ENCODE data around the gene CLK1. TPM values are rescaled to one million over a fixed set of nuclear protein-coding genes. Genes with fewer than 3 reads are reported as not detected.
"Not testable (repeated sequence)": the region's sequence is repeated elsewhere in the genome, so short reads cannot be mapped to it uniquely, and the experiment has no call there.

The CLK1 gene
- polyA plus RNA-seq, 4 donors, result 242 to 304 (median 282) TPM

GRCh38 chr2:200852605-200853004, 11.9 kb downstream of the CLK1 start:
- no peak for DNase-seq (ENCODE audit: low read depth in 4 of 4, low spot score in 3 of 4)

- DNase-seq (ENCODE audit: low read depth in 4 of 4, low spot score in 3 of 4), result no peak
Observed at GRCh38 chr2:200851398-200852248, 12.8 kb downstream of the CLK1 start.

GRCh38 chr2:200850512-200851256, 13.8 kb downstream of the CLK1 start:
- no peak for DNase-seq (ENCODE audit: low read depth in 4 of 4, low spot score in 3 of 4)

- DNase-seq (ENCODE audit: low read depth in 4 of 4, low spot score in 3 of 4), result no peak
Observed at GRCh38 chr2:200847939-200848338, 16.5 kb downstream of the CLK1 start.

DNA sequence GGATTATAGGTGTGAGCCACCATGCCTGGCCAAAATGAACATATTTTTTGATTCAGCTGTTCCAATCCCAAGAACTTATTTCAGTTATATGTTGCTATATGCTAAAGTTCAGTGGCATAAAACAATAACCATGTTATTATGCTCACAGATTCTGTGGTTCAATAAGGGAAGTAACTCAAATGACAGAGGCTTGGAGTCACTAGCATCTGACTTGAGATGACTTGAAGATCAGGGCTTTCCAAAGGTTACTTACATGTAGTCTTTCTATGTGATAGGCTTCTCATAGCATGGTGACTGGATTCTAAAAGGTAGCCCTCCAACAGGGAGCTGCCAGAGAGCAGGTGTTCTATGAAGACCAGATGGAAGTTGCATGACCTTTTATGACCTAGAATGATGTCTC, 17.2 kb downstream of the CLK1 start:
- no peak for DNase-seq (ENCODE audit: low read depth in 4 of 4, low spot score in 3 of 4)

- no peak for DNase-seq (ENCODE audit: low read depth in 4 of 4, low spot score in 3 of 4)
Observed at GRCh38 chr2:200845669-200846325, 18.7 kb downstream of the CLK1 start.

- DNase-seq (ENCODE audit: low read depth in 4 of 4, low spot score in 3 of 4), result no peak
Observed at GRCh38 chr2:200845194-200845593, 19.3 kb downstream of the CLK1 start.

GRCh38 chr2:200843993-200844948, 20.2 kb downstream of the CLK1 start:
- DNase-seq (ENCODE audit: low read depth in 4 of 4, low spot score in 3 of 4), result no peak

DNA sequence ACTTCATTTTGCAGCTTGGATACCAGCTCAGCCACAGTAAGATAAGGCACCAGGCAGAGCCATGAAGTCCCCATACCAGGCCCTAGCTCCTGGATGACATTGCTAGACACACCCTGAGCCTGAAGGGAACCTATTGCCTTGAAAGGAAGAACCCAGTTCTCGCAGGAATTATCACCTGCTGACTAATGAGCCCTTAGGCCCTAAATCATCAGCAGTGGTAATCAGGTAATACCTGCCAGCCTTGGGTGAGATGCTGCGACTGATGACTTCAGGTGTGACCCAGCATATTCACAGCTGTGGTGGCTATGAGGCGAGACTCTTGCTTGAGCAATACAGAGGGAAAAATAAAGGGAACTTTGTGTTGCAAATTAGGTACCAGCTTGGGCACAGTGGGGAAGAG, 24.9 kb downstream of the CLK1 start:
- no peak for DNase-seq (ENCODE audit: low read depth in 4 of 4, low spot score in 3 of 4)

- DNase-seq (ENCODE audit: low read depth in 4 of 4, low spot score in 3 of 4), result no peak
Observed at GRCh38 chr2:200834701-200835100, 29.8 kb downstream of the CLK1 start.

DNA sequence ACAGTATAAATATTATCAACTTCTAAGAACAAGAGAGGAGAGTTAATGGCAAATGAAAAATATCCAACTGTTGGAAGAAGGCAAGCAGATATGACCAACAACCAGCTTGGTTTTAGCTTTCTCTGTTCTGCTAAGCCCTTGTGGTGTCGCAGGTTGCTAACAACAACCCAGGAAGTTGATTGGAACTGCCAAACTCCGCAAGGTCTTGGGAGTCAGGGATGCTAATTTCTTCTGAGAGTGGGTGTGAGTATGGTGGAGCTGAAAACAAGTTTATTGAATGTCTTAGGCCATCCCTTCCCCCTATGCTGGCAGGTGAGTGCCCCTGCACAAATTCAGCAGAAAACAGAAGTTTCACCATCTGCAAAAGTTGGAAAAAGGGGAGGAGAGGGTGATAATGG, 35.2 kb downstream of the CLK1 start:
- DNase-seq (ENCODE audit: low read depth in 4 of 4, low spot score in 3 of 4), result no peak

- no peak for DNase-seq (ENCODE audit: low read depth in 4 of 4, low spot score in 3 of 4)
Observed at GRCh38 chr2:200828572-200829257, 35.7 kb downstream of the CLK1 start.

GRCh38 chr2:200828104-200828503, 36.4 kb downstream of the CLK1 start:
- DNase-seq (ENCODE audit: low read depth in 4 of 4, low spot score in 3 of 4), result no peak

- DNase-seq (ENCODE audit: low read depth in 4 of 4, low spot score in 3 of 4), result no peak
Observed at GRCh38 chr2:200821686-200822245, 42.7 kb downstream of the CLK1 start.

GRCh38 chr2:200820573-200821234, 43.8 kb downstream of the CLK1 start:
- DNase-seq (ENCODE audit: low read depth in 4 of 4, low spot score in 3 of 4), result no peak

DNA sequence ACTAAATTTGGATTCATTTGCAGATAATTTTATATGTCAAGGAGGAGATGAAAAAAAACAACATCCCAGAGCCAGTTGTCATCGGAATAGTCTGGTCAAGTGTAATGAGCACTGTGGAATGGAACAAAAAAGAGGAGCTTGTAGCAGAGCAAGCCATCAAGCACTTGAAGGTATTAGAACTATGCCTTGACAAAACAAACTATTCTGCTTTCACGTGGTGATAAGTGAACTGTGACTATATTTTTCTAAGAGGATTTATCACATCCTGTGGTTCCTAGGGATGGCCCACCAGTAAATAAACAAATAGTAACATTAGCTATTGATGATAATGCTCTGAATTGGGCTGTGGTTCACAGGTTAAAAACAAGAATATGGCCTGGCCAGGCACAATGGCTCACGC, 45.7 kb downstream of the CLK1 start:
- DNase-seq (ENCODE audit: low read depth in 4 of 4, low spot score in 3 of 4), result not testable (repeated sequence)

GRCh38 chr2:200814917-200815316, 49.5 kb downstream of the CLK1 start:
- no peak for DNase-seq (ENCODE audit: low read depth in 4 of 4, low spot score in 3 of 4)

- no peak for DNase-seq (ENCODE audit: low read depth in 4 of 4, low spot score in 3 of 4)
Observed at GRCh38 chr2:200814276-200814815, 50.1 kb downstream of the CLK1 start.
